ENCODE data around the gene SWI5. TPM values are rescaled to one million over a fixed set of nuclear protein-coding genes. Genes with fewer than 3 reads are reported as not detected.

SWI5 gene
- total RNA-seq, 4 donors from 2014 or later: 27.5 to 39.8 (median 32.9) TPM

DNA sequence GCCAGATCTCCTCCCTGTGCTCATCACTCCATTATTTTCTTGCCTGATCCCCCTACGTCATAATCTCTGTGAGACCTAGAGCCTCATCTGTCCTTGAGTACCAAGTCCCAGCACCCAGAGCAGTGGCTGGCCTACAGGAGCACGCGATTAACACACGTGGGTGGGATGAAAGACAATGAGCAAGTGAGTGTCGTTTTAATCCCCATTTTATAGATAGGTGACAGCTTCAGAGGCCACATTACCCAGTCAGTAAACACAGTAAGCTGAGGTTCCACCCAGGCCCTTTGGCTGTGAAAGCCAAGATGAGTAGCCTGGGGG is 28.9 kb downstream of the SWI5 start:
- Histone ChIP-seq H3K27ac (no peak overlapping the region), H3K36me3 (peaks cover 0 to 43% (median 6%) of the 10 kb centered on the region in 3 donors), H3K9me3 (no peaks in the 10 kb centered on the region), H3K4me3 (no peak overlapping the region), H3K27me3 (no peaks in the 10 kb centered on the region), H3K4me1 (peaks cover 0 to 6% (median 0%) of the 10 kb centered on the region in 4 donors)
- TF ChIP-seq, protein P1, sequence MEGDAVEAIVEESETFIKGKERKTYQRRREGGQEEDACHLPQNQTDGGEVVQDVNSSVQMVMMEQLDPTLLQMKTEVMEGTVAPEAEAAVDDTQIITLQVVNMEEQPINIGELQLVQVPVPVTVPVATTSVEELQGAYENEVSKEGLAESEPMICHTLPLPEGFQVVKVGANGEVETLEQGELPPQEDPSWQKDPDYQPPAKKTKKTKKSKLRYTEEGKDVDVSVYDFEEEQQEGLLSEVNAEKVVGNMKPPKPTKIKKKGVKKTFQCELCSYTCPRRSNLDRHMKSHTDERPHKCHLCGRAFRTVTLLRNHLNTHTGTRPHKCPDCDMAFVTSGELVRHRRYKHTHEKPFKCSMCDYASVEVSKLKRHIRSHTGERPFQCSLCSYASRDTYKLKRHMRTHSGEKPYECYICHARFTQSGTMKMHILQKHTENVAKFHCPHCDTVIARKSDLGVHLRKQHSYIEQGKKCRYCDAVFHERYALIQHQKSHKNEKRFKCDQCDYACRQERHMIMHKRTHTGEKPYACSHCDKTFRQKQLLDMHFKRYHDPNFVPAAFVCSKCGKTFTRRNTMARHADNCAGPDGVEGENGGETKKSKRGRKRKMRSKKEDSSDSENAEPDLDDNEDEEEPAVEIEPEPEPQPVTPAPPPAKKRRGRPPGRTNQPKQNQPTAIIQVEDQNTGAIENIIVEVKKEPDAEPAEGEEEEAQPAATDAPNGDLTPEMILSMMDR (IDR thresholded peaks at IDR 0.05): no peak
- TF ChIP-seq POLR2A (IDR thresholded peaks at IDR 0.05) (no peak), EP300 (IDR thresholded peaks at IDR 0.05) (no peak)
- DNase-seq (ENCODE audit: low spot score in 2 of 2): no peak
- 53 to 57% methylated on average over 5 of the region's 5 CpGs for WGBS, 2 donors

DNA sequence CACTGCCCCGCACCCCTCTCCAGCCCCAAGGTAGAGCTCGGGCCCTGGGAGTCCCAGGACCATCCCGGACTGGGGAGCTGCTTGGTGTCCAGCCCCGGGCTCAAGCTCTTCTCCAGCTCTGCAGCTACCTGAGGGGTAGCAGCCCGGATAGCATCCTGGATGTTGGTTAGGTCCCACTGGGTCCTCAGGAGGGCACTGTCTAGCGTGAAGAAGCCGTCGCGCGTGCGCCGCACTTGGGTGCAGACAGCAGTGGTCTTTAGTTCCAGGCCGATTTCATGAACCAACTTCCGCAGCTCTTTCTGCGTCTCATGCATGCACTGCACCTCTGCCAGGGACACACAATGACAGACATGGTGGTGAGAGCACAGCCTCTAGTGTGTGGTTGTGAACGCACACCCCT is 33.5 kb downstream of the SWI5 start:
- peaks cover 0 to 88% (median 10%) of the 10 kb centered on the region in 3 donors for H3K36me3 ChIP-seq
- WGBS, 2 donors: 95 to 98% methylated on average over 14 to 16 of the region's 16 CpGs
- DNase-seq (ENCODE audit: low spot score in 2 of 2): no peak
- H3K27ac ChIP-seq: no peak overlapping the region
- no peaks in the 10 kb centered on the region for H3K27me3 ChIP-seq
- H3K4me3 ChIP-seq: no peak overlapping the region
- H3K9me3 ChIP-seq: no peaks in the 10 kb centered on the region
- TF ChIP-seq POLR2A (IDR thresholded peaks at IDR 0.05): no peak
- TF ChIP-seq, protein P1 (IDR thresholded peaks at IDR 0.05): no peak
- no peak for TF ChIP-seq EP300 (IDR thresholded peaks at IDR 0.05)
- no peaks in the 10 kb centered on the region for H3K4me1 ChIP-seq

DNA sequence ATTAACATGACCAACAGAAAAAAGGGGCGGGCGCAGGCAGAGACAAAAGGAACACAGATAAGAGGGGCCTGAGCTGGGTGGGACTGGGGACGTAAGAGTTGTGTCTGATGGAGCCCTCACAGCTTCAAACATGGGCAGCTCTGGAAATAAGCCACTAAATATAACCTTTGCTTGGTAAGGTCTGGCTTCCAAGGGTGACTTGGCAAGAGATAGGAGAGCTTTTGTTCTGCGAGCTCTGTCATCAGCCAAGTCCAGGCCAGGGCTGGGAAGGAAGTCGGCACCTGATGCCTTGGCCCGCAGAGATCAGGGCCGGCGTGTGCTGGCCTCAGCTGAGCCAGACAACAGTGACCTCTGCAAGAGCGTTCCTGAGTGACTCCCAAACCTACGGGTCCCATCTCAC is 34.4 kb downstream of the SWI5 start:
- Histone ChIP-seq H3K27me3 (no peaks in the 10 kb centered on the region), H3K4me3 (no peak overlapping the region), H3K36me3 (peaks cover 0 to 97% (median 14%) of the 10 kb centered on the region in 3 donors), H3K4me1 (no peaks in the 10 kb centered on the region), H3K27ac (no peak overlapping the region), H3K9me3 (no peaks in the 10 kb centered on the region)
- 70 to 74% methylated on average over 10 of the region's 10 CpGs for WGBS, 2 donors
- TF ChIP-seq EP300 (IDR thresholded peaks at IDR 0.05) (no peak), POLR2A (IDR thresholded peaks at IDR 0.05) (no peak)
- TF ChIP-seq, protein P1 (IDR thresholded peaks at IDR 0.05): no peak
- no peak for DNase-seq (ENCODE audit: low spot score in 2 of 2)

DNA sequence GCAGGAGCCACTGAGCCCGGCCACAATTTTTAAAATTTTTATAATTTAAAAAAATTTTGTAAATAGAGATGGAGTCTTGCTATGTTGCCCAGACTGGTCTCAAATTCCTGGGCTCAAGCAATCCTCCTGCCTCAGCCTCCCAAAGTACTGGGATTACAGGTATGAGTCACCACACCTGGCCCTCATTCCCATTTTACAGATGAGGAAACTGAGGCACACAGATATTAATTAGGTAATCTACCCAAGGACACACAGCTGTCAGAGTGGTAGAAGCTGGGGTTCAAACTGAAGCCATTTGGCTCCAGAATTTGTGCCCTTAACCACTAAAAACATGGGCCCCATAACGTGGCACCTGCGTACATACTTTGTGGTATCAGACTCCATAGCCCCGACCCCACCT is 38.6 kb downstream of the SWI5 start:
- no peaks in the 10 kb centered on the region for H3K9me3 ChIP-seq
- no peak for DNase-seq (ENCODE audit: low spot score in 2 of 2)
- no peak overlapping the region for H3K4me3 ChIP-seq
- H3K27me3 ChIP-seq: no peaks in the 10 kb centered on the region
- 91 to 92% methylated on average over 4 of the region's 4 CpGs for WGBS, 2 donors
- no peak overlapping the region for H3K27ac ChIP-seq
- H3K36me3 ChIP-seq: peaks cover 0 to 99% (median 8%) of the 10 kb centered on the region in 3 donors
- no peak for TF ChIP-seq EP300 (IDR thresholded peaks at IDR 0.05)
- TF ChIP-seq POLR2A (IDR thresholded peaks at IDR 0.05): no peak
- TF ChIP-seq, protein P1 (IDR thresholded peaks at IDR 0.05): no peak
- H3K4me1 ChIP-seq: no peaks in the 10 kb centered on the region

DNA sequence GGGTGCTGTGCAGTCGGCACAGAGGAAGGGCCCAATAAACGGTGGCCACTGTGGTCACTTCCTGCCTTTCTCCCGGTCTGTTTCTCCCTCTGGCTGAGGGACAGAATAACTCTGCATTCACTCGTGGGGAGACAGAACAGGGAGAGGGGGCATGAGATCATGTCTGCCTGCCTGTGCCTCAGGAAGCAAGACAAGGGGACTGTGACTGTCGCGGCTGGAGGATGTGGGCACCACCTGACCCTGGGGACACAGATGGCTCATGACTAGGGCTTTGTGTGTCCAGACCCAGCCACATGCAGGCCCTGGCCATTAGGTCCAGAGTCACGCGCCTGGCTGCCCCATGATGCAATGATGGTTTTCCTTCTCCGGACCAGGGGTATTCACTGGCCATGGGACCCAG is 40.3 kb downstream of the SWI5 start:
- H3K9me3 ChIP-seq: no peaks in the 10 kb centered on the region
- 38 to 46% methylated on average over 7 to 8 of the region's 9 CpGs for WGBS, 2 donors
- H3K27ac ChIP-seq: no peak overlapping the region
- peaks cover 0 to 82% (median 8%) of the 10 kb centered on the region in 3 donors for H3K36me3 ChIP-seq
- DNase-seq (ENCODE audit: low spot score in 2 of 2): no peak
- no peak overlapping the region for H3K4me3 ChIP-seq
- TF ChIP-seq EP300 (IDR thresholded peaks at IDR 0.05): no peak
- TF ChIP-seq, protein P1 (IDR thresholded peaks at IDR 0.05): no peak
- no peak for TF ChIP-seq POLR2A (IDR thresholded peaks at IDR 0.05)
- H3K27me3 ChIP-seq: no peaks in the 10 kb centered on the region
- H3K4me1 ChIP-seq: peaks cover 0 to 9% (median 4%) of the 10 kb centered on the region in 4 donors
